Left ventricle myocardium inferior (tissue), 1 donor: Measurements from ENCODE around the gene SMAP2. TPM values are rescaled to one million over a fixed set of nuclear protein-coding genes. Genes with fewer than 3 reads are reported as not detected.

ENCODE experiments used
- DNase-seq: peaks from one replicate; pipeline ENCODE4 v3.0.0-alpha.2; 2020
- H3K27ac ChIP-seq: fragments of 200-600 bp; replicated peaks from 2 replicates; pipeline ENCODE4 v1.8.0; 2021
- H3K27me3 ChIP-seq: fragments of 200-600 bp; 2 replicates; pipeline ENCODE4 v1.8.0; 2021; ENCODE audit warnings: low read depth
- H3K36me3 ChIP-seq: fragments of 200-600 bp; 2 replicates; pipeline ENCODE4 v1.8.0; 2021
- H3K4me1 ChIP-seq: fragments of 200-600 bp; 2 replicates; pipeline ENCODE4 v1.8.0; 2021
- H3K4me3 ChIP-seq: fragments of 200-600 bp; 2 replicates; pipeline ENCODE4 v1.8.0; 2021; ENCODE audit warnings: mild to moderate bottlenecking, moderate library complexity
- H3K9me3 ChIP-seq: fragments of 200-600 bp; replicated peaks from 2 replicates; pipeline ENCODE4 v1.8.0; 2021
- intact Hi-C: fragments of 100-400 bp; cut with micrococcal nuclease; formaldehyde crosslinking; loops from one replicate; pipeline ENCODE4 v1.11.0; 2022
- total RNA-seq: library from RNA; stranded (reverse); fragmentation: NEBNext Ultra II Directional; extraction: Animal tissue kit (Norgen Biotek cat#: 25700); gene quantifications from one replicate; pipeline ENCODE4 v1.2.1, GENCODE V29; 2021
- TF ChIP-seq, protein P1 (sequence below): fragments of 200-600 bp; IDR thresholded peaks from 2 replicates; pipeline ENCODE4 v1.8.0; 2021; ENCODE audit warnings: antibody characterized with exemption, mild to moderate bottlenecking, borderline replicate concordance
- donor health status: DM: no; HTN: yes; CAD: no; lungs with severe emphysema.

Gene SMAP2
- total RNA-seq, 1 donor from 2014 or later = 15.0 TPM

DNA sequence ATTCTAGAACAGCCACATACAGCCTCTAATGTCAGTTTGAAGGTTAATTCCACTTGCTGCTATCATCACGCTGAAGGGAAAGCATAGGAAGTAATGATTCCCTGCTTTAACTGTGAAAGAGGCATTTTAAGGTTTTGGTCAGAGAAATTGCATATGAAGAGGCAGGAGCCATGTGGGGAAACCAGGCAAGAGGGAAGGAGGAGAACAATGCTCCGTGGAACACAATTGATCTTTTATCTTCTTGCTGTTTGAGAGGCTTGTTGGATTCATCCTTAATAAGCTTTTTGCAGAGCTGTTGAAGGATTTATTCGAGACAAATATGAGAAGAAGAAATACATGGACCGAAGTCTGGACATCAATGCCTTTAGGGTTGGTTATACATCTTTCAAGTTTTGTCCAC lies 35.9 kb downstream of the SMAP2 start:
- TF ChIP-seq, protein P1, sequence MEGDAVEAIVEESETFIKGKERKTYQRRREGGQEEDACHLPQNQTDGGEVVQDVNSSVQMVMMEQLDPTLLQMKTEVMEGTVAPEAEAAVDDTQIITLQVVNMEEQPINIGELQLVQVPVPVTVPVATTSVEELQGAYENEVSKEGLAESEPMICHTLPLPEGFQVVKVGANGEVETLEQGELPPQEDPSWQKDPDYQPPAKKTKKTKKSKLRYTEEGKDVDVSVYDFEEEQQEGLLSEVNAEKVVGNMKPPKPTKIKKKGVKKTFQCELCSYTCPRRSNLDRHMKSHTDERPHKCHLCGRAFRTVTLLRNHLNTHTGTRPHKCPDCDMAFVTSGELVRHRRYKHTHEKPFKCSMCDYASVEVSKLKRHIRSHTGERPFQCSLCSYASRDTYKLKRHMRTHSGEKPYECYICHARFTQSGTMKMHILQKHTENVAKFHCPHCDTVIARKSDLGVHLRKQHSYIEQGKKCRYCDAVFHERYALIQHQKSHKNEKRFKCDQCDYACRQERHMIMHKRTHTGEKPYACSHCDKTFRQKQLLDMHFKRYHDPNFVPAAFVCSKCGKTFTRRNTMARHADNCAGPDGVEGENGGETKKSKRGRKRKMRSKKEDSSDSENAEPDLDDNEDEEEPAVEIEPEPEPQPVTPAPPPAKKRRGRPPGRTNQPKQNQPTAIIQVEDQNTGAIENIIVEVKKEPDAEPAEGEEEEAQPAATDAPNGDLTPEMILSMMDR = no peak
- Histone ChIP-seq H3K36me3 (peaks cover 8% of the 10 kb centered on the region), H3K27ac (no peak overlapping the region), H3K4me1 (peaks cover 16% of the 10 kb centered on the region), H3K9me3 (no peaks in the 10 kb centered on the region), H3K4me3 (no peak overlapping the region), H3K27me3 (no peaks in the 10 kb centered on the region)
- no peak for DNase-seq
- intact Hi-C loops = loop anchor here (10.0 kb wide), 2 partner anchors 65 to 265 kb away; no protein-coding TSS in a partner anchor

DNA sequence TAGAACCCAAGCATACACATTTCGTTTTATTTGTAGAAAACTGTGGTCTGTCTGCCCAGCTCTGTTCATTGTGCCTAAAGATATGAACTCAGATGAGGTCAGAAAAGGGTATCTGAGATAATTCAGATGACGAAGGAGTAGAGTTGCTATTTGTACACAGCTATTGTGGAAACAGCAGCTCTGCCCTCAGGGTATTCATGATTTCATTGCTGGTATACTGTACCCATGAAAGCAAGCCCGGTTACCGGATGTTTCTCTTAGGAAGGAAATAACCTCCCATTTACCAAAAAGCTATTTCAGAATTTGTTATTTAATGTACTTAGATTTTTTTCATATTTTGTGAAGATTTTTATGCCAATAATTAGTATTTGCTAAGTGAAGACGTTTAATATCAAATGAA lies 37.8 kb downstream of the SMAP2 start:
- intact Hi-C loops = no loop called here
- no peaks in the 10 kb centered on the region for H3K27me3 ChIP-seq
- TF ChIP-seq, protein P1 = no peak
- peaks cover 25% of the 10 kb centered on the region for H3K36me3 ChIP-seq
- no peak overlapping the region for H3K27ac ChIP-seq
- H3K4me1 ChIP-seq = peaks cover 16% of the 10 kb centered on the region
- H3K4me3 ChIP-seq = no peak overlapping the region
- no peak for DNase-seq
- no peaks in the 10 kb centered on the region for H3K9me3 ChIP-seq

DNA sequence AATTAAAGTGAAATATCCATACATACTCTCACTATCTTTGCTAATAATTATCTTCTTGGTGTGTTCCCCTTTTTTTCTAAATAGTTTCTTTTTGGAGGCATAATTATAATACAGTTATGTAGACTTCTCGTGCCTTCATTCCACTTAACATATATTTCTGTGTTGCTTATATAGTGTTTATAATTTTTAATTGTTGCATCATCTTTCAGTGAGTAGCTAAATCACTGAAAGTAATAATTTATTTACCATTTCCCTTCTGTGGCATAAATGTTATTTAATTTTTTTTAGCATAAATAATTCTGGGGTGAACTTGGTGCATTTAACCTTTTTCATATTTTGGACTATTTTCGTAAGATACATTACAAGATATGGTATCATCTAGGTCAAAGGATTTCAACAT lies 38.3 kb downstream of the SMAP2 start:
- peaks cover 31% of the 10 kb centered on the region for H3K36me3 ChIP-seq
- H3K4me1 ChIP-seq = peaks cover 16% of the 10 kb centered on the region
- intact Hi-C loops = no loop called here
- TF ChIP-seq, protein P1 = no peak
- H3K27ac ChIP-seq = no peak overlapping the region
- no peak for DNase-seq
- H3K9me3 ChIP-seq = no peaks in the 10 kb centered on the region
- no peak overlapping the region for H3K4me3 ChIP-seq
- H3K27me3 ChIP-seq = no peaks in the 10 kb centered on the region

DNA sequence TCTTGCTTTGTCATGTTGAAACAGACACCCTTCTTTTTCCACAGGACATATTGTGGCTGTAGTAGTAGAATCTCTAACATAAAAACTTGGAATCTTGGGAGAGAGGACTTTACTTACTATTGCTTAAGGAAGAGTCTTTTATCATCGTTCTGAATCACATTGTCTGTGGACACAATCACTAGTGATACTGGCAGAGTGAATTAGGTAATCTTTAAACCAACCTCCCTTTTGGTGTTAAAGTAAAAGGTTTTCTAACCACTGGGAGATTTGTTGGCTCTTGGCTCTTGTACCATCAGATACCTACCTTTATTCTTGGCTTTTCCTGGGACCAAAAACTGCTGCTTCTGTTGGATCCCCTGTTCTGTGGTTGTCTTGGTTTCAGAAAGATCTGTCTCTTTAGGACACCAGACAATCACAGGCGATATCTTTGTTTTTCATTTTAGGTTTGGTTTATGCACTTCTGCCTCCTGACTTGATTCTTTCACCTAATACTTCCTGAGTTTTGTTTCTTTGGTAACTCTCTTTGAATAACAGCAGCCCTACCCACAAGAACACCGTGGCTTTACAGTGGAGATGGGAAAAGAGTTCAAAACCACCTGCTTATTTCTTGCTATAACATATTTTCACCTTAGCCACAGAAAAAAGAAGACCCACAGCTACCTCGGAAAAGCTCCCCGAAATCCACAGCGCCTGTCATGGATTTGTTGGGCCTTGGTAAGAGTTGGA lies 40.2 kb downstream of the SMAP2 start:
- Histone ChIP-seq H3K27ac (no peak overlapping the region), H3K9me3 (no peaks in the 10 kb centered on the region), H3K36me3 (peaks cover 43% of the 10 kb centered on the region), H3K4me3 (no peak overlapping the region), H3K4me1 (peaks cover 16% of the 10 kb centered on the region), H3K27me3 (no peaks in the 10 kb centered on the region)
- DNase-seq = no peak
- intact Hi-C loops = no loop called here
- TF ChIP-seq, protein P1 = no peak

DNA sequence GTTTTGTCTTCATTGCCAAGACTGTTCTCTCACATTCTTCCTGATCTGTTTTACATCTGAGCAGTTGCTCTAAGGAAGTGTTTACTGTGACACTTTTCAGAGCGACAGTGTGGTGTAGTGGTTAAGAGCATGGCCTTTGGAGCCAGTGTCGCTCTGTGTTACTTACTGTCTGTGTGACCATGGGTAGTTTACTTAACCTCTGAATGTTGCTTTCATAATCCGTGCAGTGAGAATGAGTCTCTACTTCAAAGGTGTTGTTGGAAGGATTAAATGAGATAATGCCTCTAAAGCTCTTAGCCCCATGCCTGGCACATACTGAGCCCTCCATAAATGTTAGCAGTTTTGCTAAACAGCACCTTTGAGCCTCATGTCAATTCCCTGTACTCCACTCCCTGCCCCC lies 40.8 kb downstream of the SMAP2 start:
- TF ChIP-seq, protein P1 = no peak
- no peak for DNase-seq
- H3K36me3 ChIP-seq = peaks cover 49% of the 10 kb centered on the region
- intact Hi-C loops = no loop called here
- H3K4me3 ChIP-seq = no peak overlapping the region
- H3K4me1 ChIP-seq = peaks cover 16% of the 10 kb centered on the region
- no peak overlapping the region for H3K27ac ChIP-seq
- no peaks in the 10 kb centered on the region for H3K9me3 ChIP-seq
- no peaks in the 10 kb centered on the region for H3K27me3 ChIP-seq
